ENCODE data around the gene AK3. TPM values are rescaled to one million over a fixed set of nuclear protein-coding genes. Genes with fewer than 3 reads are reported as not detected.

The AK3 gene
- total and polyA plus RNA-seq, 9 of the 15 experiments (the other 6 are each of a cell fraction or from before 2014, with no cell fraction given), result 12.2 to 78.6 (median 41.8) TPM

- TF ChIP-seq ZNF511 (CRISPR knock-in tag; IDR thresholded peaks at IDR 0.05), result no peak
- TF ChIP-seq CEBPZ (IDR thresholded peaks at IDR 0.05; ENCODE audit: borderline replicate concordance, low read depth, low read length), result no peak
- TF ChIP-seq HEY1 (CRISPR knock-in tag; IDR thresholded peaks at IDR 0.05; ENCODE audit: borderline replicate concordance), result no peak
- TF ChIP-seq ETS1 (conservative IDR thresholded peaks at IDR 0.05; ENCODE audit: control insufficient read depth, low read depth, low read length), result no peak
- TF ChIP-seq KDM5B (IDR thresholded peaks at IDR 0.05; ENCODE audit: insufficient replicate concordance, low read depth, low read length), result no peak
- TF ChIP-seq EP400 (IDR thresholded peaks at IDR 0.05), result no peak
- no peak for TF ChIP-seq GTF2A2 (tag; IDR thresholded peaks at IDR 0.05)
Measured at GRCh38 chr9:4700091-4700490, 40.9 kb downstream of the AK3 start (continued).

Data from K562 (cell line).